OCI-LY3 (cell line): ENCODE measurements around the gene AFDN.

Experiments
- CTCF ChIP-seq: fragments of 200-600, 300-600 bp; sonication (generic); IDR thresholded peaks from 2 replicates; pipeline ENCODE4 v1.5.1; 2014; ENCODE audit warnings: antibody characterized with exemption, low read length, low read depth
- EZH2phosphoT487 ChIP-seq: fragments of 200-600 bp; shearing (Covaris generic); IDR thresholded peaks from 2 replicates; pipeline ENCODE4 v1.6.1; 2018; ENCODE audit warnings: antibody characterized with exemption, mixed run types, low read depth

GRCh38 chr6:168016721-168017525 lies 190.2 kb downstream of the AFDN start:
- TF ChIP-seq CTCF (no peak), EZH2phosphoT487 (no peak)
